Brain microvascular endothelial cell (primary cell): ENCODE measurements around the gene RBP4.

Source experiments
- DNase-seq: peaks from one replicate; pipeline ENCODE4 v3.0.0-alpha.2; 2020
- H3K27ac ChIP-seq: fragments of 250-450 bp; sonication (Bioruptor Pico); 2 replicates; pipeline ENCODE4 v1.5.1; 2020; ENCODE audit warnings: mild to moderate bottlenecking, moderate library complexity
- H3K27me3 ChIP-seq: fragments of 250-450 bp; sonication (Bioruptor Pico); replicated peaks from 2 replicates; pipeline ENCODE4 v1.5.1; 2020; ENCODE audit warnings: mild to moderate bottlenecking
- H3K36me3 ChIP-seq: fragments of 250-450 bp; sonication (Bioruptor Pico); replicated peaks from 2 replicates; pipeline ENCODE4 v1.5.1; 2020; ENCODE audit warnings: mild to moderate bottlenecking
- H3K4me3 ChIP-seq: 2 replicates; pipeline ENCODE4 v1.5.1; 2011; ENCODE audit warnings: low read depth, mild to moderate bottlenecking, control low read depth, low read length, moderate library complexity
- in situ Hi-C: cut with HindIII; loops from 2 replicates; pipeline ENCODE4 v1.10.0; 2017; ENCODE audit warnings: low sequenced_read_pairs, low pct_ligation_motif_present
- TF ChIP-seq, protein P1 (sequence below): IDR thresholded peaks from 2 replicates; pipeline ENCODE4 v1.5.1; 2011; ENCODE audit warnings: low read depth, mild to moderate bottlenecking, moderate library complexity, low read length, control low read depth, inconsistent platforms; ENCODE audit errors: missing control alignments

The RBP4 gene

DNA sequence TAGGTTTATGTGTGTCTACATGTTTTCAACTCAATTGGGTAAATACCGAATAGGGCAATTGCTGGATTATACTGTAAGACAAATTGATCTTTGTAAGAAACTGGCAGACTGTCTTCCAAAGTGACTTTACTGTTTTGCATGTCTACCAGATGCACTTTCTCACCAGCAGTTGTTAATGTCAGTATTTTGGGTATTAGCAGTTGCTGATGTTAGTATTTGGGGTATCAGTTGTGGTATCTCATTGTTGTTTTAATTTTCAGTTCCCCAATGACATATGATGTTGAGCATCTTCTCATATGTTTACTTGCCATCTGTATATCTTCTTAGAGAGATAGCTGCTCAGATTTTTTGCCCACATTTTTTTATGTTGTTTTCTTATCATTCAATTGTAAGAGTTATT, 21.9 kb upstream of the RBP4 start:
- no peak for DNase-seq
- H3K4me3 ChIP-seq = no peak overlapping the region
- no peaks in the 10 kb centered on the region for H3K36me3 ChIP-seq
- in situ Hi-C loops = no loop called here
- no peak overlapping the region for H3K27ac ChIP-seq
- no peaks in the 10 kb centered on the region for H3K27me3 ChIP-seq
- TF ChIP-seq, protein P1, sequence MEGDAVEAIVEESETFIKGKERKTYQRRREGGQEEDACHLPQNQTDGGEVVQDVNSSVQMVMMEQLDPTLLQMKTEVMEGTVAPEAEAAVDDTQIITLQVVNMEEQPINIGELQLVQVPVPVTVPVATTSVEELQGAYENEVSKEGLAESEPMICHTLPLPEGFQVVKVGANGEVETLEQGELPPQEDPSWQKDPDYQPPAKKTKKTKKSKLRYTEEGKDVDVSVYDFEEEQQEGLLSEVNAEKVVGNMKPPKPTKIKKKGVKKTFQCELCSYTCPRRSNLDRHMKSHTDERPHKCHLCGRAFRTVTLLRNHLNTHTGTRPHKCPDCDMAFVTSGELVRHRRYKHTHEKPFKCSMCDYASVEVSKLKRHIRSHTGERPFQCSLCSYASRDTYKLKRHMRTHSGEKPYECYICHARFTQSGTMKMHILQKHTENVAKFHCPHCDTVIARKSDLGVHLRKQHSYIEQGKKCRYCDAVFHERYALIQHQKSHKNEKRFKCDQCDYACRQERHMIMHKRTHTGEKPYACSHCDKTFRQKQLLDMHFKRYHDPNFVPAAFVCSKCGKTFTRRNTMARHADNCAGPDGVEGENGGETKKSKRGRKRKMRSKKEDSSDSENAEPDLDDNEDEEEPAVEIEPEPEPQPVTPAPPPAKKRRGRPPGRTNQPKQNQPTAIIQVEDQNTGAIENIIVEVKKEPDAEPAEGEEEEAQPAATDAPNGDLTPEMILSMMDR = no peak

DNA sequence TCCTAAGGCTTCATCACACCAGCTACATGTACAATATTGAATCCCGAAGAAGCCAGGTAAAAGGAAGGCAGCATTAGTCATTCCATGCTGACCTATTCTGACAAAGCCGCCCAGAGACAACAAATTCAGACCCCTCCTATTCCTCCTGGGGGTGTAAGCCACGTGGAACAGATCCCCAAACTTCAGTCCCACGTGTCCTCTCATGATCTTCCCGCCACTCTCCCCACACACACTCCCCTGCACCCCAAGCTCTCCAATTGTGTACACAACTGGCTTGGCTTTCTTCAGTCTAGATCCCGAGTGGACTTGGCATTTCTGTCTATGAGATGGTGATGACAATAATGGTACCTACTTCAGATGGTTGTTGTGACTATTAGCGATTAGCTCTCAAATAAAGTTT, 19.9 kb upstream of the RBP4 start:
- TF ChIP-seq, protein P1 = no peak
- H3K36me3 ChIP-seq = no peaks in the 10 kb centered on the region
- in situ Hi-C loops = no loop called here
- H3K27me3 ChIP-seq = no peaks in the 10 kb centered on the region
- H3K4me3 ChIP-seq = no peak overlapping the region
- H3K27ac ChIP-seq = no peak overlapping the region
- no peak for DNase-seq

DNA sequence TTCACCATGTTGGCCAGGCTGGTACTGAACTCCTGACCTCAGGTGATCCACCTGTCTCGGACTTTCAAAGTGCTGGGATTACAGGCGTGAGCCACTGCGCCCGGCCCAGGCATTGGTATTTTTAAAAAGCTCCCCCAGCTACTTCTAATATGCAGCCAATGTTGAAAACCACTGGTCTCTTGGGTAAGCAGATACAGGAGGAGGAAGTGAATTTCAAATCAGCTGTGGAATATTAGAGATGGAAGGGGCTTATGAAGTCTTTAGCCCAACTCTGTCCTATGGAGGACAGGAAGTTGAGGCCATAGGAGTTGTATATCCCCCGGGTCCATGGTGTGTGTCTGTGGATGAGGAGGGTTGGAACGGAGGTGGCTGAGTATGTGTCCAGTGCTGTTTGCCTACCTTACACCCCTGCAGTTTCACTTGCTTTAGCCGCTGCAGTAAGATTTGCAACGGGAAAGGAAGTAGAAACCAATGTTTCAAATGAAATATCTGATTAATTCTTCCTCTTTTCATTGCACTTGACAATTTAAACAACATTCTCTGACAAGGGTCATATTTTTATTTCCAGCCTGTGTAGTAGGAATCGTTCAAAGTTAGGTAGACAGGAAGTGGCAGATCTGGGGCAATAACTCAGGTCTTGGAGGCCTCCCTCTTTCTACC, 14.7 kb upstream of the RBP4 start:
- Histone ChIP-seq H3K27me3 (no peaks in the 10 kb centered on the region), H3K36me3 (no peaks in the 10 kb centered on the region), H3K27ac (no peak overlapping the region), H3K4me3 (no peak overlapping the region)
- no peak for DNase-seq
- TF ChIP-seq, protein P1 = no peak
- in situ Hi-C loops = no loop called here

DNA sequence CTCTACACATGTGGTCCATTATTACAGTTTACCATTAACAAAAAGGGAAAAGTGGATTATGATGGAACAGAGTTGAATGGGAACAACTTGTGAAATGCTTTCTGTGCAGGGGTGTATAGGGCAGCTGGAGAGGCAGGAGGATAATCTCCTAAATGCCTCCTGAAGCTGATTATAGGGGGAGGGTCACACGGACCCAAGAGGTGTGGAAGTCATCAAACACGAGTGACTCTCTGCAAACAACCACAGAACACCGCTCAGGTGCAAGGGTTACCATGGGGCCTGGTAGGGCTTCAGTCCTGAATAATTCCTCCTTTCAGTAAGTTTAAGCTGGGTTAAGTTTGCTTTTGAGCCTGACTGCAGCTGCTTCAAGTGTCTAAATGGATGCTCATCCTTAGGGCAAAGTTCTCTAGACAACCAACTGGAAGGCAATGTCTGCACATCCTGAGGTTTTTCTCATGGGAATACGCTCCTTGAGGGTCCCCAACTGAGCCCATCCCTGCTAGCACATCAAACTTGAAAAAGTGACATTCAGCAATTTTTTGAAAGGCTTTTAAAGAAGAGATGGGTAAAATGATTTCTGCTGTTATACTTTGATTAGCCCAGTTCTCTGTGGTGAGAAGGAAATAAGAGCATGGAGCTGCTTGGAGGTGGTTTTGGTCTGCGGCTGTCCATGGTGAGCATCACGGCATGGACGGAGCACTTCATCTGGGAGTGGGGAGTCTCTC, 13.2 kb upstream of the RBP4 start:
- in situ Hi-C loops = no loop called here
- Histone ChIP-seq H3K27me3 (no peaks in the 10 kb centered on the region), H3K36me3 (no peaks in the 10 kb centered on the region), H3K27ac (no peak overlapping the region), H3K4me3 (no peak overlapping the region)
- no peak for DNase-seq
- TF ChIP-seq, protein P1 = no peak

DNA sequence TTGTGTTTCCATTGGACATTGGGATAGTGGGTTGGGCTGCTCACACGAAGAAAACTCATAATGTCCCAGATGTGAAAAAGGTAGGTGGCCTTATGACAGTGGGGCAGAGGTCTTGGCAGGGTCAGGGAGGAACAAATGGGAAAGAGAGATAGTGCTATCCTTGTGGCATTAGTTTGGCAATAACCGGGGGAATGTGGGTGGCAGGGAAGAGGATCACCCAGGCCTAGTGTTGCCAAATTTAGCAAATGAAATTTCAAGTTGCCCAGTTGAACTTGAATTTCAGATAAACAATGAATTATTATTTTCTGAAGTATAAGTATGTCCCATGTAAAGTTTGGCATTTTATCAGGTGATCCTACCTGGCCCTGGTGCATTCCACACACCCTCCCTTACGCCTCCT, 12.1 kb upstream of the RBP4 start:
- Histone ChIP-seq H3K27me3 (no peaks in the 10 kb centered on the region), H3K4me3 (no peak overlapping the region), H3K27ac (no peak overlapping the region), H3K36me3 (no peaks in the 10 kb centered on the region)
- TF ChIP-seq, protein P1 = no peak
- DNase-seq = no peak
- in situ Hi-C loops = no loop called here

DNA sequence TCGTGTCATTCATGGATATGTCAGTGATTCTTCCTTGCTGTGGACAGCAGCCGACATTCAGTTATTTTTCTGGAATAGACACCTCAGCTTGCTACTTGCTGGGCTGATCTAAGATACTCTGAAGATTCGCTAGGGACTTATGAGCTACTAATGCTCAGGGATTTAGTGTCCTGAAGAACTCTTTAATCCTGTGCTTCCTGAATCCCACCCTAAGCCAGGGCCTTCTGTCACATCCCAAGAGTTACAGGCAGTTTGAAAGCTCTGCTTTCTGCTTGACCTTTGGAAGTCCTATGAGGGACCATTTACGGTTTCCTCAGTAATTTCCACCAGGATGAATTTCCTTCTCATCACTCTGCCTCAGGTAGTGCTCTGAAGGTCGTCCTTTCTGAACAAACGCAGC, 11.3 kb upstream of the RBP4 start, which contains the start of gene PDE6C:
TSS of gene PDE6C (plus strand) at position 227 of the 400 bp plus-strand sequence. CDS start 189 bp downstream, outside the sequence.
- Histone ChIP-seq H3K27me3 (no peaks in the 10 kb centered on the region), H3K27ac (no peak within 1 kb of the TSS), H3K4me3 (no peak within 1 kb of the TSS), H3K36me3 (no peaks in the 10 kb centered on the region)
- TF ChIP-seq, protein P1 = no peak
- no peak for DNase-seq
- in situ Hi-C loops = no loop called here
